T-helper 1 cell (primary cell): Measurements from ENCODE around the gene CFAP77.

Source experiments
- DNase-seq, 5 donors: peaks; one replicate each; pipeline ENCODE4 v3.0.0-alpha.2; 2012 to 2020

The CFAP77 gene

DNA sequence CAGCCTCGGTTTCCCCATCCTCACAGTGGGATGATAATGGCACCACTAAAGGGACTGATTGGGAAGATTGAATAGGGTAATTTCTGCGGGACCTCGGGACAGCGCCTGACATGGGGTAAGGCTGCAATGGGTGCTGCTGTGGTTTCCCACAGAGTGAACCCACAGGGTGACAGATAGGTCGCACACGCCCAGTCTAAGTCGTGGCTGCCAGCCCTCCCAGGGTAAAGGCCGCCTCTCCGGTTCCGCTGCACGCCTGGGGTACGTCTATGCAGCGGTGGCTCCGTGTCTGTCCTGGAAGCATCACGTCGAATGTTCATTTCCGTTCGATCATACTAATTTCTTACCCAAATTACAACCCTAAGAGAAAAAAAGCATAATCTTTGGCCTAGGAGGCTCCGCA, 631 bp downstream of the CFAP77 start:
- DNase-seq = peak in 3 of 5 donors; percentile 12 to 18 (median 17)

DNA sequence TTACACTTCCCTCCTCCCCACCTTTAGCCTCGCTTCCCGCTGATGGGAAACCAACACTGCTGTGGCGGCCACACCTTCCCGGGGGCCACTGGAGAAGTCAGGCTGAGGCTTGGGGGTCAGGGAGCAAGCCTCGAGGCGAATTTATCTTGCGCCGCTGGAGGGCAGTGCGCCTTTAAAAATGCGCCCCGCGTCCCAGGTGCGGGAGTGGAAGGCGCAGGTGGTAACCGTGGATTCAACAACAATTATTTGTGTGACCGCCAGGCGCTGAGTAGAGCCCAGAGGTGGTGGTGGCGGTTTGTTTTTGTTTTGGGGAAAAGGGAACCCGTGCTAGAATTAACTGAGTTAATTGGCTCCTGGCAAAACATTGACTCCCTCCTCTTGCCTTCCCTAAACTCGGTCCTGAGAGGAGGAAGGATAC, 1.1 kb downstream of the CFAP77 start:
- DNase-seq = peak; percentile 38 to 70 (median 61)

DNA sequence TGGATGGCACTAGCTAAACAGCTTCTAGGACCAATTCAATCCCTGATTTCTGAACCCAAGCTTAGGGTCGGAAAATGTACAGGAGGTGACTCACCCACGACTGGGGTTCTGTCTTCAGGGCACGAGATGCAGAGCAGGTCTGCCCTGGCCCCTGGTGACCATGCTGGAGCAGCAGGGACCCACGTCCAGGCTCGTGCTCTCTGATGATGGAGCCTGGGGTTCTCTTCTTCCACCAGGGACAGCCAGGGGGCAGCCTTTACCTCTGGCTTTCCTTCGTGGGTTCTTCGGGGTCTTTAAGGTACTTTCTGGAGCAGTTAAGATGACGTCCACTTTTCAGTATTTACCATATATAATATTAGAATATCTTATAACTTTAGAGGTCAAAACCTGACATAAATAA, 2.1 kb downstream of the CFAP77 start:
- DNase-seq = peak in 1 of 5 donors; percentile 9

DNA sequence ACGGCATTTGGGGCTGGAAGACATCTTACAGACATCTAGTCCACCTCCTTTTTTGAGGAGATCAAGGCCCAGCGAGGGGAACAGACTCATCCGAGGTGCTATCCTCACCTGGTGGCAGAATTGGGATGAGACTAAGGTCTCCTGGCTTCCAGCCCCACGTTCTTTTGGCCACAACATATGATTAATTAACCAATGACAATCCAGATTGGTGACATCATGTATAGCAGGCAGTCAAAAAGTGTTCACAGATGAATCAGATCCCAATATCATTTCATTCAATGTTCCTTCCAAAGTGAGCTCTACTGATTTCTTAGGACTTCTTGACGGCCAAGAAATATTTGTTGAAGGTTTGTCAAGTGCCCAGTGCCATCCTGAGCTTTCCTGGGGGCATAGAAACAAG, 3.9 kb downstream of the CFAP77 start:
- DNase-seq = no peak

DNA sequence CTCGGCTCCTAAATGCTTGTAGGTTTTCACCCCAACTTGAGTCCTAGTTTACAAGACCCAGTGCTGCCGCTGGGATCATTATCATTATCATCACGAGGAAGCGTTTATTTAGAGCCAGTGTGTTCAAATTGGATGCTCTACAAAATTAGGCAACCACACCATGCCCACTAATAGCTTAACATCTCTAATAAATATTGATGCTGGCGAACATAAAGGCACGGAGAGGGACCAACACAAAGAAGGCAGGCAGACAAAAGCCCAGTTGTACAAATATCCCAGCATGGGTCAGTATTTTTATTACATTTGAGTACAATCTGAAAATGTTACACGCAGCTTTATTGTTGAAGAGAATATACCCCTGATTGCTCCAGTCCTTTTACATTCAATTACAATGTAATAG, 4.7 kb downstream of the CFAP77 start:
- no peak for DNase-seq

DNA sequence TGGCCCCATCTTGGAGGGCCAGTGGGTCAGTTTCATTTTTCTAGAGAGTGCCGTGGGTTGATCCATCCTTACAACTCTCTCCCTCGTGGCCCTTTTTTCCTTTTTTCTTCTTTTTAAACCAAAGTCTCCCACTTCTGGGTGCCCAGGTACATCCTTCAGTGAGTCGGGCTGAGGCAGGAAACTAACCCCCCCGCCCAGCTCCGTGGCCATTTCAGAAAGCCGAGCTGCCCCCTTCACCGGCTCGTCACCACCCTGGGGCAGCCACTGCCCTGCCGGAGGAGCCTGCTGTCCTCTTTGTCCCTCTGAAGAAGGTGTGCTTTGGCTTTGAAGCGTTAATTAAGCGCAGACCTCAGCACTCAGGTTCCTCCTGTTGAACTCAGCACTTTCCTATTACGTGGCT, 5.2 kb downstream of the CFAP77 start:
- DNase-seq = no peak

DNA sequence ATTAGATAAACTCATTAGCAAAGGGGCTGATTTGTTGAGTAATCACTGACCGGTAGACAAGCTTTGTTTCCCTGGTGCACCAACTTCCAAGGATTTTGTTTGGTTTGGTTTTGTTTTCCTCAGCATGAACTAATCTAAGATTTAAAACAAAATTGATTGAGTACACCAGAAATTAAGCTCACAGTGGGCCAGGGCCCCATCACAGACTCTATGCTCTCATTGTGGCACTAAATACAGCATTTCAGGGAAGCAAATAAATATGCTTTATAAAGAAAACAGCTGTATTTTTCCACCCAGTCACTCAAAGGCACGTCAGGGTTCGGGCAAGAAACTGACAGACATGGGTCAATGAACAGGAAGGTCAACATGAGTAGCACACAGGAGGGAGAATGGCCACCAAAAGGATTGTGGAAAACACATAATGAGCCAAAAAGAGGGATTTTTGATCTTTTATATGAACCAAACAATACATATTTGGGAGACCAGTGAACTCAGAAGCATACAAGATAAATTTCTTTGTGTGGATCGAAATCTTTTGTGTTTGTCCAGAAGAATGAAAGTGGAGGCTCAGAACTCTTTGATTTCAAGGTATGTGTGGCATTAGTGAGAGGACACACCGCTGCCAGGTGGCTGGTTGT, 8.8 kb downstream of the CFAP77 start:
- DNase-seq = no peak

DNA sequence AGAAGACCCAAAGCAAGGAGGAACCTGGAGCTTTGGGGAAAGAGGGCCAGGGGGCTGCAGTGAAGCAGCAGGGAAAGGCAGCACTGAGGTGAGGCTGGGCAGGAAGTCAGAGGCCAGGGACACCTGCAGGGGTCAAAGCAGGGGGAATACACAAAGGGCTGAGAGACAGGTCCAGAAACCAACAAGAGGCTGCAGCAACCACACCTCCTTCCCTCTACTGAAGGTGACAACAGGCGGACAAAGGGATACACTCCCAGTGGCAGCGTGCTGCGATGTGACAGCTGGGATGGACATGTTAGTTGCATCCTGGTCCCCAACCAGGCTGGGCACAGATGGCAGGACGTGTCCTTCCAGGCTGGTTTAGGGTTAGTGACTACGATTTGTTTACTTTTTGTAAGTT, 12.6 kb downstream of the CFAP77 start:
- no peak for DNase-seq

DNA sequence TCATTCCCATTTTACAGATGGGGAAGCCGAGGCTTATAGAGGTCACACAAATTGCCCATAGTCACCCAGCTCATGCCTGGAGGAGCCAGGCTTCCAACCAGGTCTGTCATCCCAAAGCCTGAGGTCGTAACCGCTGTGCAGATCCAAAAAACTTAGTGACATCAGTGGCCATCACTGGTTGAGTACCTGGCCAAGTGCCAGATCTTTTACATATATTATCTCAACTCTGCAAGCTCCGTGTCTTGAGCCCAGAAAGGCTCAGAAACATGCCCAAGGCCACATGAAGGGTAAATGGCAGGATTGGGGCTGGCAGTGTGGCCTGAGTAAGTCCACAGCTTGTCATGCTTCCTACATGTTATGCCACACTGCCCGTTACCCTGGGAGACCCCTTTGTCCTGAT, 13.5 kb downstream of the CFAP77 start:
- DNase-seq = no peak

DNA sequence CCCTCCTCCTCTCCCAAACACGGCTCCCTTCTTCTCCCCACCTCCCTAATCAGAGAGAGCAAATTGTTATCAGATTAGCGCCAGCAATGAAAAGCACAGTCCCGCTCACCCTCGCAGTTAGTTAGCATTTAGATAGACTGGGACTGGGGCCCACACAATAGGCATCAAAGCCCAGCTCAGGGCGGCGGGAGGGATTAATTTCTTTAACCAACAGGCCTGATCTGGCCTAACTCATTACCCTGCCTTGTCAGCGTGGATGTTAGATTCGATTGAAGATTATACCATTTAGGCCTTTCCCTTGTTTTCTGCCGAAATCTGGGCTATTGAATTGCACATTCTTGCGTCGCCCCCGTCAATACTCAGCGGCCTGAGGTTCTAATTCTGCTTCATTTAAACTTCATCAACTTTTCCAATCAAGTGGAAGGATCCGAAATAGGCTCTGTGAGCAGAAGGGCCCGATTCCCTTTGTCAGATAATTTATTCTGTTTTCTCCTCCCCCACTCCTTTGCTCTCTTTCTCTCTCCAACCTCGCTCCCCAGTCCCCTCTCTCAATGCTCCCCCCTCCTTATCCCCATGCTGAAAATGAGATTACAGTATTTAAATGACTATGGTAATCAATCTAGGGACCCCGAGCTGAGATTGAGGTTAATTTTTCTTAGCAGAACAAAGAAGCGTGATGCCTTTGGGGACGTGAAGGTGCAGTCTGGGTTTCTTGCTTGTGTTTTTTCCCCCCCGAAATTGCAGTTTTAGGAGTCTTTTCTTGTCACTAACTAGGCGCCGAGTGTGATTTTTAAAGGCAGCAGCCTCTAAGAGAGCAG, 15.1 kb downstream of the CFAP77 start:
- no peak for DNase-seq

DNA sequence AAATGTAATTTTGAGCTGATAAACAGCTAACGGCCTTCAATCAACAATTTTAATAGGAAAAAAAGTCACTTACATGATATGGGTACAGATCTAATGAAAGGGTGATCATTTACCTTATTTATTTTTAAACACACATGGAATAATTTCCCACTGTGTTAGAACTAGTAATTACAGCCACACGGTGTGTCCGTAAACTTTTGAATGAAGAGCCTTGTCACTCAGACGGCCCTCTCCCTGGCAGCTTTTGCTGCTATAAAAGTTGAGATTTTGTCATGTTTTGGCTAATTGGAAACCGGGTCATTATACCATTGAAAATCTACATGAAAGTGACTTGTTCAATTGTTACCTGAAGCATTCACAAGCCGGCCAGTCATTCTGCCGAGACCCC, 15.7 kb downstream of the CFAP77 start:
- DNase-seq = no peak

DNA sequence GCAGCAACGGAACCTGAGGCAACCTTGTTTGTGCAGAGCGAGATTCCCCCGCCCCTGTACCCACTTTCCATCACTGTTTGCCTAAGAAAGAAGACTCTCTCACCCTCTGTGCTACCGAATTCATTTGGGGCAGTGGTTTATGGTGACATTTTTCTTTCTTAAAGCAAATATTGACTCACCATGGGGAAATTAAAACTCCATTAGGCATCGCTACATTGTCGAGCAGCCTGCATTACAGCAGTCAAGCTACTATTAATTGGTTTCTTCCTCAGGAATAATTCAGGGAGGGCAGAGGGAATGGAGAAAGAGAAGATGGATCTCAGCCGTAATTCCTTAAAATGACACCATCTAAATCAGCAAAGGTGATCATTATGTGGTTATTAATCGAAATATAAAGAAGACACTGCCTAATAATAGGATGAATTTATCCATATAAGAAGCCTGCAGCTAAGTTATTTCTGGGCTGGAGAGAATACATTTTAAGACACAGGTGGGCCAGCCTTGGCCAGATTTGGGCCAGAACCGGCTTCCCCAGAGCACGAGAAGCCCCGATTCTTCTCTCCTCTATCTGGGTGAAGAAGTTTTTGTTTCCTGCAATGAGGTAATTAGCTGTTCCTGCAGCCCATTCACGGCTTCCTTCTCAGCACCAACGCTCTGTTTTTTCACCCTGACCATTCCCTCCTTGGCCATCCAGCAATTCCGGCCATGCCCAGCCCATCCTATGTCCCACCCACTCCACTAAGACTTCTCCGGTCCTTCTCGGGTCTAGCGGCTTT, 16.8 kb downstream of the CFAP77 start:
- DNase-seq = no peak

DNA sequence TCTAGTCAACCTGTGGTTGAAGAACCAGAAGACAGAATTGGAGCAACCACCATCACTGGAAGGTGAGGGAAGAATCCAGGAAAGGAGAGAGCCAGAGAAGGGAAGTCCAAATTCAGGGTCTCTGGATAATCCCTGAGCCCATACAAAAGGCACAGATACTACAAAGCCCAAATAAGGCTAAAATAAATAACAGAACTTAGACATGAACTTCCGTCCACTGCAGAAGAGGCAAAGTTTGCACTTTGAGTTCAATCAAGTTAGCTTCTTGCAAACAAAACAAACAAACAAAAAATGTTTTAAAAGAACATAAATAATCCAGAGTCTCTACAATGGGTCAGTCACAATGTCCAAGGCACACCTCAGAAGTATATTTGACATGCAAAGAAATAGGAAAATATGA, 21.0 kb downstream of the CFAP77 start:
- DNase-seq = no peak

DNA sequence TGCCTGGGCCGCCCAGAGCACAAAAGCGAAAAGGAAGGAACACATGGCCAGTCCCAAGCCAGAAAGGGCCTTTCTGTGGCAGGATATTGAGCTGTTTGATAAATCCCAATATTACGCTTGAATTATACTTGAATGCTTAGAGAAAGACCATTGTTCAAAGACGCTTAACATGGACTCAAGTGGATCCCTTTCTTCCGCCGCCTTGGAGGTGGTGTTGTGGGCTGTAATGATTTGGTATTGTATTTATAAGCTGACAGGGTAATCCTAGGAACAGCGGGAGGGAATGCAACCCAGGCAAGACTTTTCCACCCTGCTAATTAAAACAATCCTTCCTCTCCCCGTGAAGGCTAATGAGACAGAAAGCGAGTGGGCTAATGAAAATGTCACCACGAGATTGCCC, 24.9 kb downstream of the CFAP77 start:
- DNase-seq = no peak

DNA sequence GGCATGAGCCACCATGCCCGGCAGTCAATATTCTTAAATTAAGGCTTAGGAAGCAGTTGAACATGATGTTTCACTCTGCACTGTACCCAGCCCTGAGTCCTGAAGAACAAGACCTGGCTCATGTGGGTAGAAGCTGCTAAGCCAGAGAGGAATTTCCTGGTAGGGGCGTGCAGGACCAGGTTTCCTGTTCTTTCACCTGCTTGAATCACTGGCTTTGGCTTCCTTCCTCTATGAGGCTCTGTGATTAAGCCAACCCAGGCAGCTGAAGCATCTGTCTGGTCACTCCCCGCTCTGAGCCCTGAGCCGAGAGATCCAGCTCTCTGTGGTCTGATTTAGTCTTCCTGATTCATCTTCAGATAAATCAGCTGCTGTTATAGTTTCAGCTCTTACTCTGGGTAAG, 29.1 kb downstream of the CFAP77 start:
- DNase-seq = no peak

DNA sequence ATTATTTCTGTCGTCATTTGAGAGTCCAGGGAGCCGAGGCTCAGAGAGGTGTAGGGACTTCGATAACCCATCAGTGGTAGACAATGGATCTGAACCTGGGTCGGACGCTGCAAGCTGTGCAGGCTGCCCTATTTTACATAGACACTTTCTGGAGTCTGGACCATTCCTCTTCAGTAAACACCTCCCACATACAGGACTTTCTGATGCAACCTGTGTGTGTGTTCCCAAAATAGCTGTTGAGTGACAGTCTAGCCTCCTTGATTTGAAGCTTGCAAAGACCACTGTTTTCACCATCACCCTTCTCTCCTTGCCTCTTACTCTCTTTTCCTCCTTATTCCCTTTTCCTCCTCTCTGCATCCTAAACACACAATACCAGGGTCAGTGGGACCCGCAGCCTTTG, 30.7 kb downstream of the CFAP77 start:
- no peak for DNase-seq

DNA sequence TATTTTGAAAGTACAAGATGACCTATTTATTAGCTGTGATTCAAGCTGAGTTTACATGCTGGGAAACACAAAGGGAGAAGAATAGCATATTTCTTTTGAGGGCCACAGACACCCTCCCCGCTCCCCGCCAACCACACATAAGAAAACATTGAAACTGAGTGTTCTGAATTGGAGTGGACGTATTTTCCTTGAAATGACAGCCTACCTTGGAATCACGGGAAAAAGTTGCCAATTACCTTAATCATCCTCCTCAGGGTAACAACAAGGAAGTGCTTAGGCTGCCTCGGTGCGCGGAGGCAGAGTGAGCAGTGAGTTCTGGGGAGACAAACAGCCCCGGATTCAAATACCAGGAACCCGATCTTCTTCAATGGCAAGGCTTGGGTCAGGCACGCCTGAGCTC, 31.4 kb downstream of the CFAP77 start:
- DNase-seq = no peak

DNA sequence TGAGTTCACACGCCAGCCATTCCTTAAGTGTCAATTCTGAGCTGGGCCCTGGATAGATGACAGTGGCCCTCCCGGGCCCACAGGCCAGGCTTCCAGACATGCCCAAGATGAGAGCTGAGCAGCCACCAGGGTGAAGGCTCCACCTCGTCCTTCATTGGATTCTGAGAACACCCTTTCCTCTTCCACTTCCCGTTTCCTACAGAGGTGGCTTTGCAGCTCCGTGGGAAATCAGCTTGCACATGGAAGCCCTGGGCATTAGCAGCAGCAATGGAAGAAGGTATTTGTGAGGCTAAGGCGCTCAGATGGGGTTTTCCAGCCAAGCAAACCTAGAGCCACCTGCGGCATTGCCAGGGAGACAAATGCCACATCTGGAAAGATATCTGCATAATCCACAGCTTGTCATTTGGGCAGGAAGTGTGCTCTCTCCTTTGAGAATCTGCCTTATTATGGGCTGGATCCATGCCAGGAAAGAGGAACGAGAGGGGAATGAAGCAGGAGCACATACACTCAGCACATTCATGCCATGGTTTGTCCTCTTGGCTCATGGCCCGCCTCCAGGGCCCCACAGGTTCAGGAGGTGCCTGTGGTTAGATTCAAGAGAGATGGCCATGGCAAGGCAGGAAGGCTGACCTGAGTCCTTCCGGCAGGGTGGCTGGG, 34.1 kb downstream of the CFAP77 start:
- no peak for DNase-seq

DNA sequence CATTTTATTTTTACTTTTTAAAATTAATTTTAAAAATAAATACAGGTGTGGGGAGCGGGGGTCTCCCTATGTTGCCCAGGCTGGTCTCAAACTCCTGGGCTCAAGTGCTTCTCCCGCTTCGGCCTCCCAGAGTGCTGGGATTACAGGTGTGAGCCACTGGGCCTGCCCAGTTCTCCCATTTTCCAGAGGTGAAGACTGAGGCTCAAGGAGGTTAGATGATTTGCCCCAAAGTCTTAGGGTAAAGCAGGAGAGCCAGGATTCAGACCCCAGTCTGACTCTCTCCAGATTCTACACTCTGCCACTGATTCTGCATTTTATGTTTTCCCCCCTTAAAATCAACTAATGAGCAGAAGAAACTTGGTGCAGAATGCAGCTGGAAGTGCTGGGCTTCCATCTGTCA, 36.9 kb downstream of the CFAP77 start:
- no peak for DNase-seq

DNA sequence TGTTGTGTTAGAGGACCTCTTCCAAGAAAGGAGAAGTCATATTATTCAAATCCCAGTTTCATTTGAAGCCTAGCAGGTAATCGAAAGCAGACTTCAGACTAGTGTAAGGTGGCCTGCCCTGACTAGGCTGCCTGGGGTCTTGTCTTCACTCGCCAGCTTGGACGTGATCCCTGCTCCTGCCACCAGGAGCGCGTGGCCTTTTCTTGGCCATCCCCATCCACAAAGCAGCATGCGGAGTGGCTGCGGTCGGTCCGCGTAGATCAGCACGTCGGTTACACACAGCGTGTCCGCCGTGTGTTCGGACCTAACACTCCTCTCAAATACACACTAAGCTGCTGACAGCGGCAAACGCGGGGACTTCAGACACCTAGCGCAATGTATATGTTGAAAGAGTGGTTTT, 37.3 kb downstream of the CFAP77 start:
- DNase-seq = no peak

DNA sequence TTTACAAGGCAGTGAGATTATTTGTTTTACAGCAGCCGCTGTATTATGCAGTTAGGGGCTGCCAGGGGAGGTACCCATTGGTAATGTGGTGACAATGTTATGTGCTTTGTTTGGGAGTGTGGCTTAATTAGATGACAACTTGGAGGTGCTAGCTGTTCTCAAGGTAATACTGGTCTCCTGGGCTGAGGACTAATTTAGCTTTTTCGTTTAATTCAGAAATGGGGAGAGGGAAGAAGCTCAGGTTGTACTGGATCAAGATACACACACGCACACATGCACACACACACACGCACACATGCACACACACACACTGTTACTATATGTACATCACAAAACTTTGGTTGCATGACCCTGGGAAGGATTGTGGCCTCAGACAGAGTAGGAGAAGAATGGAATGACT, 37.9 kb downstream of the CFAP77 start:
- DNase-seq = no peak

DNA sequence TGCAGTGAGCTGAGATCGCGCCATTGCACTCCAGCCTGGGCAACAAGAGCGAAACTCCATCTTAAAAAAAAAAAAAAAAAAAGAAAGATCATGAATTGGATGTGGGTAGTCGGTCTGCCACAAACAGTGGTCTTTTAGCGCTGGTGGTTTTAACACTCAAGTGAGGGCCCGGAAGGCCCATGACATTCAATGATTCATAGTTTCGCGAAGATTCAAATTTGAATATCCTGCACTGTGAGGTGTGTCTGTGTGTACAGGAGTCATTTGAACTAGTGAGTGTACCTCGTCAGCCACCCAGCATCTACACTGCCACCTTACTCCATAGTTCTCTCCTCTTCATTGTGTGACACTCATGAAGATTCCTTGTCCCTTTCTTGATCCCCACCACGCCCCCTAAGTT, 41.3 kb downstream of the CFAP77 start:
- peak in 1 of 5 donors; percentile 47 for DNase-seq

DNA sequence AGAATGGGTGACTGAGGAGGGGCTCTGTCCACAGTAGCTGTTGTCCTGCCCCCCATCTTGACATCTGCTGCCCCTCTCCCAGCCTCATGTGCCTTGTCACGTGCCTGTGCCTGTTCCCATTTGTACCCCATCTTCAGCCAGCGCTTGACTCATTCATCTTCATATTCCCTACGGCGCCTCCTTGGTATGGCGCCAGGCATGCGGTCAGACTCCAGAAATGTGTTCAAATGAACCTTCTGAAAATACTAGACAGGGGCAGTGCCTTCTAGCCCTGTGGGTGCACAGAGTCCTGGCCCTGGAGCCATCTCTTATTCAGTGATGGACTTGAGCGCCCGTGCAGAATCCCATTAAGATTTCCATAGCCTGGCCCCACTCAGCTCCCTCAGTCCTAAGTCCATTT, 46.2 kb downstream of the CFAP77 start:
- DNase-seq = no peak
